GM12878 (cell line): Measurements from ENCODE around the gene SMIM1.

ENCODE experiments used
- CTCF ChIP-seq, 3 experiments: IDR thresholded peaks in 2 of 3; conservative IDR thresholded peaks in 1 of 3; 2 replicates each; pipeline ENCODE4 v1.5.1; 2011; ENCODE audit warnings: low read depth in 3 of 3, low read length in 3 of 3, mild to moderate bottlenecking in 3 of 3, control low read depth in 2 of 3, moderate library complexity in 2 of 3, inconsistent platforms in 1 of 3, mixed read lengths in 1 of 3; ENCODE audit not compliant: control insufficient read depth in 2 of 3, insufficient read depth in 1 of 3; ENCODE audit errors: extremely low read depth in 1 of 3
- ESRRA ChIP-seq: IDR thresholded peaks from 2 replicates; pipeline ENCODE4 v1.6.1; 2012; ENCODE audit warnings: mild to moderate bottlenecking, low read length, improper control_type of control experiment
- POLR2AphosphoS5 ChIP-seq: IDR thresholded peaks from 2 replicates; pipeline ENCODE4 v1.6.1; 2011; ENCODE audit warnings: mild to moderate bottlenecking, low read length, inconsistent platforms
- REST ChIP-seq: IDR thresholded peaks from 2 replicates; pipeline ENCODE4 v1.6.1; 2012; ENCODE audit warnings: mild to moderate bottlenecking, low read depth, low read length
- SUZ12 ChIP-seq: fragments of 200-600 bp; sonication (generic); IDR thresholded peaks from one replicate; pipeline ENCODE4 v1.6.1; 2018; ENCODE audit warnings: antibody characterized with exemption, mild to moderate bottlenecking; ENCODE audit not compliant: unreplicated experiment

GRCh38 chr1:3807769-3808168 is 35.2 kb downstream of the SMIM1 start:
- TF ChIP-seq POLR2AphosphoS5 (no peak), ESRRA (no peak), REST (no peak), SUZ12 (no peak), CTCF (IDR thresholded peaks at IDR 0.05 in 2 of 3, conservative IDR thresholded peaks at IDR 0.05 in 1 of 3; ENCODE audit: control insufficient read depth in 2 of 3, extremely low read depth in 1 of 3, insufficient read depth in 1 of 3, low read depth in 3 of 3, low read length in 3 of 3) (no peak)
